ENCODE results near the gene PDIA2.

The PDIA2 gene

DNA sequence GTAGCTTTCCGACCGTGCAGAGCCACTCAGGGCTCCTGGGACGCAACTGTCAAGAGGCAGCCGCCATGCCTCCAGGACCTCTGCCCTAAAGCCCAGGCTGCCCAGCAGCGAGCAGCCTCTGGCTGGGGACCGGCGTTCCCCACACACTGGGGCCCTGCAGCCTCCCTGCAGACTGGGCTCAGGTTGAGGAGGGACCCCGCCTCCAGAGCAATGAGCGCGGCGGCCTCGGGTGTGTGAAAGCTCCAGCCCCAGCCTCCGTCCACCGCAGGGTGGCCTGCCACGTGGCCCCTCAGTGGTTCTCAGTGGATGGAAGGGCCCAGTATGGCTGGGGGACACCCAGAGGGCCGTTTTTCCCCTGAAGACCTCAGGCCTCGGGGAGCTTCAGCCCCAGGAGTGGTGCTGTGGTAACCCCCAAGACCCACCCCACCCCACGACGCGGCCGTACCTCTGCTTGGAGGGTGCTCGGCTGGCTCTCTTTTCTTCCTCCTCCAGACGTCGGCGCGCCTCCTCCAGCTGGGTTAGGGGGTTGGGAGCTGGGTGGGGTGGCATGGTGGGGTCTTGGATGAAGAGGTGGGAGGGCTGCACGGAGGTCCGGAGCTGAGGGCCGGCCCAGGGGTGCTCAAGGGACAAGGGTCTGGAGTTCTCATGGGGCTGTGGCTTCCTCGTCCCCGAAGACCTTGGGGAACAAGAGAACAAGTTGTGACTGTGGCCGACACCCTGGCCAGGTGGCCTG is 10.2 kb downstream of the PDIA2 start:
- no peak overlapping the region for H3K4me3 ChIP-seq (ENCODE audit: low read depth, low read length)
- TF ChIP-seq CTCF (IDR thresholded peaks at IDR 0.05; ENCODE audit: borderline replicate concordance, insufficient read depth, low read depth, low read length), result no peak

DNA sequence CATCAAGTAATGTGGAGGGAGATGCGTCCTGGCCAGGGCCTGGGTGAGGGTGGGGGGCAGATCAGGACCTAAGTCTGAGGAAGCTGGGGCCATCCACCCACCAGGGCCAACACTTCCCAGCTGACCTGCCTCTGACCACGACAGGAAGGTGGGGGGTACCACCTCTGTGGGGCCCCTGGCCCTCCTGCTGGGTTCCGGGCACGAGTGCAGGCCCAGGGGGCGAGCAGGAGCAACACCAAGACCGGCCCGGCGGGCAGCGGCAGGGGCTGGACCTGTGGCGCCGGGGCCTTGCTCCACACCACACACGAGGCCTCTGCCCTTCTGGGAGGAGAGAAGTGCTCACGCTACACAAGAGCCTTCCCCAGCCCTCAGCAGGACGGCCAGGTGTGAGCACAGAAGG is 13.3 kb downstream of the PDIA2 start:
- H3K4me3 ChIP-seq (ENCODE audit: low read depth, low read length), result no peak overlapping the region
- TF ChIP-seq CTCF (IDR thresholded peaks at IDR 0.05; ENCODE audit: borderline replicate concordance, insufficient read depth, low read depth, low read length), result no peak

GRCh38 chr16:296806-297510 is 14.0 kb downstream of the PDIA2 start:
- no peak overlapping the region for H3K4me3 ChIP-seq (ENCODE audit: low read depth, low read length)

GRCh38 chr16:297832-298231 is 14.9 kb downstream of the PDIA2 start:
- no peak overlapping the region for H3K4me3 ChIP-seq (ENCODE audit: low read depth, low read length)
- TF ChIP-seq CTCF (IDR thresholded peaks at IDR 0.05; ENCODE audit: borderline replicate concordance, insufficient read depth, low read depth, low read length), result no peak

More at GRCh38 chr16:296806-297510, 14.0 kb downstream of the PDIA2 start:
- TF ChIP-seq CTCF (IDR thresholded peaks at IDR 0.05; ENCODE audit: borderline replicate concordance, insufficient read depth, low read depth, low read length), result no peak

GRCh38 chr16:301235-301634 is 18.3 kb downstream of the PDIA2 start:
- H3K4me3 ChIP-seq (ENCODE audit: low read depth, low read length), result no peak overlapping the region
- TF ChIP-seq CTCF (IDR thresholded peaks at IDR 0.05; ENCODE audit: borderline replicate concordance, insufficient read depth, low read depth, low read length), result no peak

DNA sequence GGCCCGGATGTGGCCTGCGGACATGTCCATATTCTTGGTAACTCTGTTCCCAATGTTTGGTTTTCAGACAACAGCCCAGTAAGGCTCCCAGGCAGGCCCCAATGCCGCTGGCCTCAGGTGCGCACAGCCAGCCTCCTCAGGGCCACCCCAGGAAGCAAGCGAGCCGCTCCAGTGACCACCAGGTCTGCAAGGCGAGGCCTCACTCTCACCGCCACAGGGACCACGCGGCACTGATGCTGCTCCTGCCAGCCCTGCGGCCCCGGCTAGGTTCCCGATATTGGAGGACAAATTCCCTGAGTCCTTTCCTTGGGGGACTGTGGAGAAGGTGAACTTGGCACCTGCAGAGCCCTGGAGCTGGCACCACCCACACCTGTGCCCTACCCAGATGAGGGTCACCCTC is 19.0 kb downstream of the PDIA2 start:
- no peak overlapping the region for H3K4me3 ChIP-seq (ENCODE audit: low read depth, low read length)
- TF ChIP-seq CTCF (IDR thresholded peaks at IDR 0.05; ENCODE audit: borderline replicate concordance, insufficient read depth, low read depth, low read length), result no peak

All from GM12875 (cell line).